RWPE1 (cell line): ENCODE measurements around the gene TP53TG5.

Experiments
- CTCF ChIA-PET: fragments of 350-600 bp; sonication (Branson Sonifier 250); formaldehyde crosslinking; extraction: SDS; loops from one replicate; lab custom pipeline; 2021; lab: Yijun Ruan, JAX
- POLR2A ChIA-PET: fragments of 400-600 bp; formaldehyde crosslinking; extraction: SDS; loops from one replicate; lab custom pipeline; 2020; ENCODE audit warnings: antibody characterized with exemption; ENCODE audit not compliant: low non-redundant PET; lab: Yijun Ruan, JAX
- DNase-seq: peaks from one replicate; pipeline ENCODE4 v3.0.0; 2012; ENCODE audit warnings: low spot score
- H3K27ac ChIP-seq: fragments of 450-650 bp; 2 replicates; pipeline ENCODE4 v1.5.1; 2017
- CTCF ChIP-seq: fragments of 450-650 bp; conservative IDR thresholded peaks from 2 replicates; pipeline ENCODE4 v1.5.1; 2017; ENCODE audit warnings: low read depth, mild to moderate bottlenecking

The TP53TG5 gene

GRCh38 chr20:45372241-45372640 lies 5.9 kb downstream of the TP53TG5 start:
- CTCF ChIA-PET = interaction anchor here (0.7 to 6.3 kb wide), 4 partner anchors 9 to 64 kb away, joined by 3 to 62 read pairs (median 20); partner anchors contain the start of gene SYS1
- no peak for TF ChIP-seq CTCF
- H3K27ac ChIP-seq = no peak overlapping the region
- no peak for DNase-seq
- POLR2A ChIA-PET = interaction anchor here (0.5 to 0.6 kb wide), 2 partner anchors 11 to 49 kb away, joined by 7 to 11 read pairs; no protein-coding TSS in a partner anchor

- ChIA-PET POLR2A (no interaction called here), CTCF (interaction anchor here (0.6 to 4.2 kb wide), 8 partner anchors 7 to 400 kb away, joined by 3 to 35 read pairs (median 4); partner anchors contain the start of gene SYS1)
- no peak for DNase-seq
- H3K27ac ChIP-seq = no peak overlapping the region
- no peak for TF ChIP-seq CTCF
Measured at GRCh38 chr20:45370571-45371160, 7.5 kb downstream of the TP53TG5 start.

GRCh38 chr20:45368221-45368980 lies 9.7 kb downstream of the TP53TG5 start:
- no peak for DNase-seq
- POLR2A ChIA-PET = no interaction called here
- TF ChIP-seq CTCF = no peak
- CTCF ChIA-PET = interaction anchor here (1.0 to 1.2 kb wide), 2 partner anchors 57 to 68 kb away, joined by 3 read pairs; no protein-coding TSS in a partner anchor
- H3K27ac ChIP-seq = no peak overlapping the region

GRCh38 chr20:45367126-45367525 lies 11.0 kb downstream of the TP53TG5 start:
- POLR2A ChIA-PET = no interaction called here
- CTCF ChIA-PET = interaction anchor here (0.6 to 1.0 kb wide), 2 partner anchors 44 to 55 kb away, joined by 3 read pairs; no protein-coding TSS in a partner anchor
- H3K27ac ChIP-seq = no peak overlapping the region
- no peak for TF ChIP-seq CTCF
- DNase-seq = no peak

- no peak overlapping the region for H3K27ac ChIP-seq
- TF ChIP-seq CTCF = no peak
- POLR2A ChIA-PET = no interaction called here
- CTCF ChIA-PET = interaction anchor here (0.6 to 0.9 kb wide), 3 partner anchors 16 to 122 kb away, joined by 3 to 5 read pairs (median 5); no protein-coding TSS in a partner anchor
- no peak for DNase-seq
Measured at GRCh38 chr20:45366631-45367030, 11.5 kb downstream of the TP53TG5 start.

- no peak for TF ChIP-seq CTCF
- POLR2A ChIA-PET = no interaction called here
- CTCF ChIA-PET = interaction anchor here (0.6 to 1.9 kb wide), 7 partner anchors 16 to 122 kb away, joined by 3 to 9 read pairs (median 4); no protein-coding TSS in a partner anchor
- DNase-seq = no peak
- no peak overlapping the region for H3K27ac ChIP-seq
Measured at GRCh38 chr20:45366192-45366591, 11.9 kb downstream of the TP53TG5 start.
